H1 (cell line): ENCODE results near the gene ZNF423.

Experiments used
- CHD2 ChIP-seq: IDR thresholded peaks from 2 replicates; pipeline ENCODE4 v1.6.1; 2012; ENCODE audit warnings: low read length, improper control_type of control experiment
- EZH2 ChIP-seq: fragments of 200-600 bp; sonication (generic); IDR thresholded peaks from 2 replicates; pipeline ENCODE4 v1.7.1; 2012; ENCODE audit warnings: low read depth, mild to moderate bottlenecking, moderate library complexity, low read length, inconsistent platforms; ENCODE audit not compliant: severe bottlenecking
- POLR2A ChIP-seq, 2 experiments: IDR thresholded peaks; 1 replicate in 1 of 2; 2 replicates in 1 of 2; pipeline ENCODE4 v1.6.1; 2011; ENCODE audit warnings: low read depth in 2 of 2, low read length in 2 of 2, mild to moderate bottlenecking in 2 of 2; ENCODE audit errors: control extremely low read depth in 1 of 2

GRCh38 chr16:49704586-49705155 lies 151.2 kb downstream of the ZNF423 start:
- no peak for TF ChIP-seq CHD2
- TF ChIP-seq POLR2A (IDR thresholded peaks at IDR 0.05; ENCODE audit: control extremely low read depth in 1 of 2, low read depth in 2 of 2, low read length in 2 of 2), result no peak
- no peak for TF ChIP-seq EZH2
